Measurements from ENCODE around the gene ADAMTSL2. TPM values are rescaled to one million over a fixed set of nuclear protein-coding genes. Genes with fewer than 3 reads are reported as not detected.

ADAMTSL2 gene
- polyA plus RNA-seq, 1 donor: 1.2 TPM

DNA sequence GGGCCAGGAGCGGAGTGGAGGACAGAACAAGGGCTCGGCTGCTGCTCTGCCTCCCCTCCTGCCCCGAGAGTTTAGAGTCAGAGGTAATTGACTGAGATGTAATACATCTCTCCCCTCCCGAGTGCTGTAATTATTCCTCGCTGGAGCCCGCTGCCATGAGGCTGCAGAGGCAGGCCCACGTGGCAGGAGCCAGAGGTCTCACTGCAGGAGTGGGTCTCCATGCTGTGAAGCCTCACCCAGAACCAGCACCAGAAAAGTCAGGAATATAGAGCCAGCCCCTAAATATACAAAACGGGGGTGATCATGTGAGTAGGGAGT is 72.2 kb downstream of the ADAMTSL2 start:
- no peak for DNase-seq

DNA sequence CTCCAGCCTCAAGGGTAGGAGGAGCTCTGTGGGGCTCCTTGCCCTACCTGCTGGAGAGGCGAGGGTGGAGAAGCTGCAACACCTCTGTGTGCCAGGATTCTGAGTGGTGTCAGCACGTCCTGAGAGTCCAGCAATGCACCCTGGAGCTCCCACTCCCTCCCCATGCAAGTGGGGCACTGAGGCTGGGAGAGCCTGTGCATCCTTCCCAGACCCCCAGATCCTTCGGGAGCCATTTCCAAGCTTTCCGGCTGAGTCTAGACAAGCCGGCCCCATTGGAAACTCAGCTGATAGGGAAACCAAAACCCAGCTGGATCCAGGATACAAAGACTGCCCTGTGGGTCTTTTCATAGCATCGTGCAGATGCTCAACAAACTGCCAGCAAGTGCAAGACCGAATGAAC is 72.9 kb downstream of the ADAMTSL2 start:
- no peak for DNase-seq

DNA sequence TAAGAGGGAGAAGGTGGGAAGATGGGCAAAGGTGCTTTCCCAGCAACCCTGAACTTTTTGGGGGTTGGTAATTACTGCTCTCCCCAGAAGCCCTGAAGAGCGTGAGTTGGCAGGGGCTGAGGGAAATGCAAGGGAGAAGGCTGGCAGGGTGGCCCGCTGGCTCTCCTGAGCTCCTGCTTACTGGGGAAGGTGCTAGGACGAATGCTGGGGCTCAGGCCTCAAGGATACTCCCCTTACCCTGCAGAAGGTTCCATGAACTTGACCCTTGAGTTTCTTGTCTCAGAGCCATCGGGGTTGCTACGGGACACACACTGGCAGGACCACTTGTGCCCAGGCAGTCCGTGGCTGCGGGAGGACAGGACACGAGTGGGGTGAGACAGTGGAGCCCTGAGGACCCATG is 73.5 kb downstream of the ADAMTSL2 start:
- no peak for DNase-seq

DNA sequence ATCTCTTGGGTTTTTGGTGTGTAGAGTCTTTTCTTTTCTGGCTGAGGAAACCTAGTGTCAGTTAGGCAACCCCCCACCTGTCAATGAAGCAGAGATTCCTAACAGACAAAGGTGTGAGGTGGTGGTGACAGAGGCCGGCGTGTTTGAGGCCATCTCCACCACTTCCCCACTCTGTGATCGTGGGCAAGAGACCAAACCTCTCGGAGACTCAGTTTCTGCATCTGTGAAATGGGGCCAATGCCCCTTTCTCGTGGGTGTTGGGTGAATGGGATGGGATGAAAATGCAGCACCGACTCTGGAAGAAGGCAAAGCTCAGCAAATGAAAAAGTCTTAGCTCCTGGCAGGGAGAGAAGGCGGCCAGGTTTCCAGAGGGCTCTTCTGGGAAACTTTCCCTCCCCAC is 73.9 kb downstream of the ADAMTSL2 start:
- DNase-seq: no peak

DNA sequence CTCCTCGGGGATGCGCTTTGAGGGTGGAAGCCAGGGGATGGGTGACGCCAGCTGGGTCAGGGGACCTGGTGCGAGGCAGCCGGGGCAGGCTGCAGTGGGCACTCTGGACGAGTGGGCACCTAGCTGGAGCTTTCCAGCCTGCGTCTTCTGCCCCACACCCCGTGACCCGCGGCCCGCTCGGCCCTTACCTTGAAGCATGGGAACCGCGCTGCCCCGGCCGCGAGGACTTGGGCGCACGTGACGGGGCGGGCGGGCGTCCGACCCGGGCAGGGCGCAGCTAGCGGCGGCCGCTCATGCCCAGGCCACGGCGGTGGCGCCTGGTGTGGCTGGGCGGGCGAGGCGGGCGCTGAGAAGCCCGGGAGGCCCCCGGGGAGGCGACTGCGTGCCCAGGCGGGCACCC is 74.4 kb downstream of the ADAMTSL2 start:
- DNase-seq: no peak

DNA sequence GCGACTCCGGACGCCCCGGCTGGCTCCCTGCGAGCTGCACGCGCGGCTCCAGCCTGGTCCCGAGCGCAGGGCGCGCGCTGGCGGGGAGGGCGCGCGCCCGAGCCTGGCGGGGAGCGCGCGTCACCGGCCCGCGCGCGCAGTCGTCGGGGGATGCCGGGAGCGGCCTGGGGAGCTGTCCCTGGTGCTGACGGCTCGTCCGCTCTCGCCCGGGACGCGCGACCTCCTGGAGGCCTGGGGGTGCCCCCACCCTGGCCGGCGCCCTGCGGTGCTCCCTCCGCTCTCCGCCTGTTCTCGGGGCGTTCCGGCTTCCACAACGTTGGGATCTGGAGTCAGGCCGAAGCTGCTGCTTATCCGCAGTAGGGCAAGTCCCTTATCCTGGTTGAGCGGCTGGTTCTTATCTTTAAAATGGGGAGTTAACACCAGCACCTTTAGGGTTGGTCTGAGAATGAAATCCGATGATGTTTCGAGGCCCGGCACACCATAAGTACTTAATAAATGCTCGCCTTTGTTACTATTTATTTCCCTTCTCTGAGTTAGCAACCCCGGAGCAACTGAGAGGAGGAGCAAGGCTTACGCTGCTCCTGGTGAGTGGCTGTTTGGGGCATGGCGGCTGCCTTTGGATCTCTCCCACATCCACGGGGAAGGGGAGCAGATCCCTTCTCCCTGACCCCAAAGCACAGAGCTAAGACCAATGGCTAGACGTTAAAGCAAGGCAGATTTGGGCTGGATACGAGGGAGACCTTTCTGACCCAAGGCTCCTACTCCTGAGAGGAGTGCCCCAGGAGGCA is 75.0 kb downstream of the ADAMTSL2 start, which contains the start of gene FAM163B:
TSS of gene FAM163B (minus strand) at position 79 of the 788 bp plus-strand sequence. CDS start 29,166 bp downstream, outside the sequence.
- peak; percentile 66 for DNase-seq

DNA sequence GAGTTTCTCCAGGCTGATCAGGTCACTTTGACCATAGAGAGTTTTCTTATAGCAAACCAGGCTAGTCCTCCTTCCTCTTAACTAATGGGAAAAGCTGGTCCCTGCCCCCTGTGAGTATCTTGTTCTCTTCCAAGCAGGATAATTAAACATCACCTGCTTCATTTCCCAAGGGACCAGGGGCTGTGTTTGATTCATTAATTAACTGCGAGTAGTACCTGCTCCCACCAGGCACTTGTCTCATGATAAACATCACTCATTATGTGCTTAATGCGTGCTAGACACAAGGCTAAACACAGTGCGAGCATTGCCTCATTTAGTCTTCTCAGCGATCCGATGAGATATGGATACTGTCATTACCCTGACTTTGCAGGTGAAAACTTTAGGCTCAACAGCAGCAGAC is 76.3 kb downstream of the ADAMTSL2 start:
- no peak for DNase-seq

DNA sequence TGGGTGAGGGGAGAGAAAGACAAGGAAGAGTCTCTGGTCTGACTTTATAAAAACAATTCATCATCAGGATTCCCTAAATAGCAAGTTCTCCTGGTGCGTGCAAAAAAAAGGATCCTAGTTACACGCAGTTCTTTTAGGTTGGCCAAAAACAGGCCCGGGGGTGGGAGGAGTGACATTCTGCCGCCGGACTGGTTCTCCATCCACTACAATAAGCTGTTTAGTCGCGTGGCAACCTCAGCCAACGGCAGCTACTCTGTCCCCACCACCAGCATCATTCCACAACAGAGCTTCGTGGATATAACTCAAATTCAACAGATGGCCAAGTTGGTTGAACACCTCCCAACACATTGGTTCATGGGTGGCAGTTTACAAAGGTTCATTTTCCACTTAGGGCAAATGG is 77.5 kb downstream of the ADAMTSL2 start:
- no peak for DNase-seq

DNA sequence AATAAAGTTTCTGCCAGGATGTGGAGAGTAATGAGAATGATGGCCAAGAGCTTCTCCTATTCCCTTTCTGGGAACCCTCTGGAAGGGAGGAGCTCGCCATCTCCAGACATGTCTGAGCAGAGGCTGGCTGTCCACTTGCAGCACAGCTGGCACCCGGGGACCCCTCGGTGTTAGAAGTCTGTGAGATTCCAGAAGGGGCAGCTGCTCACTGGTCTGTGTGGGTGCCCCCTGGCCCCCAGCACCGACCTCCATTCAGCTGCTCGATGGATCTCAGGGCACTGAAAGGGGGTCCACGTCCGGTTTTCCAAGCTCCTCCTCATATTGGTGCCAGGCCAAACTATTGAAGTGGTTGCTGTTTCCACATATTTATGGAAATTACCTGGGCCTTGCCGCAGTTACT is 78.3 kb downstream of the ADAMTSL2 start:
- no peak for DNase-seq

DNA sequence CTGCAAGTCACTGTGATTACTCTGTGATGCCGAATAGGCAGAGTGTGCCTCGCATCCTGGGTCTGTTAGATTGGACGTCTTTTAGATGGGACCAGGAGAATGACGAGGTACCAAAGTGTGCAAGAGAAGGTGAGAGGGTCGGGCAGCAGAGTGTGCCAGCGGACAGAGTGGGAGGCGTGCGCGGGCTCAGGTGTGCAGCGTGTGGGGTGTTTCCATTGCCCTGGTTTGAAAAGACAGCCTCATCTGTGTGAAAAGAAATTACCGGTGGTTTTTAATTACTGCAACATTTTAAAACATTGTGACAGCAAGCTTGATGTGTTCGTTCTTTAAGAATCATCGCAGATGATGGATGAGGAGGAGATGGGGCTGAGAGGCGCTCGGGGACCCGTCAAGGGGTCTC is 78.9 kb downstream of the ADAMTSL2 start:
- no peak for DNase-seq

DNA sequence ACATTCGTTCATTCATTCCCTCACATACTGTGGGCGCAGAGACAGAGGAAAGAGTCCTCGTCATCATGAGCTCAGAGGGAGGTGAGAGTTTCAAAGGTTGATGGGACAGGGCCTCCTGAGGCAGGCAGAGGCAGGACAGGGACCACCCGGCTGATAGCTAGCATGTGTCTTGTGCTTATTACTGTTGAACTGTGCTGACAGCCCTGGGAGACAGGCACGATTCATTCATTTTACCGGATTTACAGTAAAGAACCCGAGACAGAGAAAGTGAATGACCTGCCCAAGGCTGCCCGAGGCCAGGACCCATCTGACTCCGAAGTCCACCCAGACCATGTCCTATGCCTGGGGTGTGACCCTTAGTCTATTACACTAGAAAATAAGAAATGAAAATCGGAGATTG is 79.6 kb downstream of the ADAMTSL2 start:
- DNase-seq: no peak

DNA sequence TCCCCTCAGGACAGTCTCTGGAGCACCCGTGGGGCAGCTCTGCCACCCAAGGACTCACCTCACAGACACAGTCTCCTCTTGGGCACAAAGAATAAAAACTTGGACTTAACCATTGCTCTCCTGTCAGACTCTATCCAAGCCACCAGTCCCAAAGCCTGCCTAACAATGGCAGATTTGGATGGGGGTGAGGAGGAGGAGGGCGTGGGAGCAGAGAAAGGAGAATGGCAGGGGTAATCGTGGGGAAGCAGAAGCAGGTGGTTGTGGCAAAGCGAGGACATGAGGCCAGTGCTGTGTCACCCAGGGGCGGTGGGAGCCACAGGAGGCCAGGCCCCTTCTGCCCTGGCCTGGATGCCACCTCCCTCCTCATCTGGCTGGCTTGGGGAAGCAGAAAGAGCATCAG is 80.2 kb downstream of the ADAMTSL2 start:
- DNase-seq: no peak

DNA sequence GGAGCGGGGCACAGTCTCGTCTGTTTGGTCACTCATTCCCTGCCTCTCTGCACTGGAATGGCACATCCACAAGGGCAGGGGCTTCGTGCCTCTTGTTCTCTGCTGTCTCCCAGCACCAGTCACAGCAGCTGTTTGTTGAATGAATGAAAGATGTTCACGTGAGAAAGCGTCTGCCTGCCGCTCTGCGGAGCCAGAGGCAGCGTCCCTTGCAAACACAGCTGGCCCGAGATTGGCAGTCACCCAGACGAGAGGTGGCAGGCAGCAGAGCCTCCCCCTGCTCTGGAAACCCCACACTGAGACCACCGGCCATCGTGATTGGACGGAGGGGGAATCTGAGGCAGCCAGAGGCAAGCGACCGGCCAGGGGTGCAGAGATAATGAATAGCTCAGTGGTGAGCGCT is 80.7 kb downstream of the ADAMTSL2 start:
- DNase-seq: no peak

DNA sequence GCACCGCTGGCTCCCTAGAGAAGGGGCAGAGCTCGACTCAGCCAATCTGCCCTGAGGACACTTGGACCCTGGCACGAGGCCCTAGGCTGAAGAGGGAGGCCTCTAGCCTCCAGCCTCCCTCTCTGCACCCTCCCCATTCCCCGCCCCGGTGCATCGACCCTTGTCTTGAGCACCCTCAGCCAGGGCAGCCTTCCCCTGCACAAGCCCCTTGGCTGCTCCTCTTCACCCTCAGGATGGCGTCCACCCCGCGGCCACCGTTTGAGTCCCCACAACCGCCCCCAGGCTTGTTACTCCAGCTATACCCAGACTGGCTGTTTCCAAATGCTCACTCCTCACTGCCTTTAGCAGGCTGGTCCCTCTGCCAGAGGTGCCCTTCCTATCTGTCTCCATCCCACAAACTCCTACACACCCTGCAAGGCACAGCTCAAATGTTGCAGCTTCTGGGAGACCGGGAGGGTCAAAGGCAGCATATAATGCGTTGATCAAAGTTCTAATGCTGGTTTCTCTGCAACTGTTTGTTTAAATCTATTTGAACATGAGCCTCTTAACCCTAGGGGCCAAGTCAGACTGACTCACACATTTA is 81.2 kb downstream of the ADAMTSL2 start:
- DNase-seq: no peak

DNA sequence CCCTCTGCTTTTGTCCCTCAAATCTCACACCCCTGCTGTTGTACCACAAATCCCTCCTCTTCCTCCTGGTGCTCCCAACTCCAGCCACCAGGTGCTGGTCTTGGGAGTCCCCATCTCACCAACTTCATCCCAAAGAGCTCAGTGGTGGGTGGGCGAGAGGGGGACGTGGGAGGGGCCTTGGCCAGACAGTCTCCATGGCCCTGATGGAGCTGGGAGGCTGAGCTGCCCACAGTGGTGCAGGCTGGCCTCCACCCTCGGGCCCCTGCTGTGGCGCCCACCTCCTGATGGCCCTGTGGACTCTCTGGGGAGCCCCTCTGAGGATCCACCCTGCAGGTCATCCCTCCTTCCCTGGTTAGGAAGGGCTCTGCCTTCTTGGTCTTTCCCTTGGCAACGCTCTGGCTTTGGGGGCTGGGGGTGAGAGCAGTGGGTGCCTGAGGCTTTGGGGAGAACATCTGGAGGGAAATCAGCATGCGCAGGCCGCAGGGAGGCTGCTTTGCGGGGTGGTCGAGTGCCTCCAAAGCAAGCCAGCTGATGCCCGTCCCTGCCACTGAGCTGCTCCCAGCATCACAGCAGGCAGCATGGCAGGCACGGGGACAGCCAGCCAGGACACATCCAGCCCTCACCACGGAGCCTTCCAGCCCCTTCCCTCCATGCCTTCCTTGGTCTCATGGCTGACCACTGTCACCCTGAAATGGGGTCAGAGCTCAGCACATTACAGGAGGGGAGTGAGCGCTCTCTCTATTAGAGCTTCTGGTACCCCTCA is 82.3 kb downstream of the ADAMTSL2 start:
- DNase-seq: no peak

DNA sequence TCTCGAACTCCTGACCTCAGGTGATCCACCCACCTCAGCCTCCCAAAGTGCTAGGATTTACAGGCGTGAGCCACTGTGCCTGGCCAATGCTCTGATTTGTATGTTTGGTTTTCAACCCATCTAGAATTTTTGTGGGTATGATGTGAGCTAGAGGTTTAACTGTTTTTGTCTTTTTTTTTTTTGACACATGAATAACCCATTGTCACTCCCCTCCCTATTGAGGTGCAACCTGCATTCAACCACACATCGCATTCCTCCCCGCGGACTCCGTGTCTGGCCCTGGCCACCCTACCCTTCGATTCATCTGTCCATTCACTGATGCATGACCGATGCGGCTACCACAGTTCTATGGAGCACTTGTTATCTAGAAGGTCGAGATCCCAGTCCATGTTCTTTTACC is 84.2 kb downstream of the ADAMTSL2 start:
- no peak for DNase-seq

DNA sequence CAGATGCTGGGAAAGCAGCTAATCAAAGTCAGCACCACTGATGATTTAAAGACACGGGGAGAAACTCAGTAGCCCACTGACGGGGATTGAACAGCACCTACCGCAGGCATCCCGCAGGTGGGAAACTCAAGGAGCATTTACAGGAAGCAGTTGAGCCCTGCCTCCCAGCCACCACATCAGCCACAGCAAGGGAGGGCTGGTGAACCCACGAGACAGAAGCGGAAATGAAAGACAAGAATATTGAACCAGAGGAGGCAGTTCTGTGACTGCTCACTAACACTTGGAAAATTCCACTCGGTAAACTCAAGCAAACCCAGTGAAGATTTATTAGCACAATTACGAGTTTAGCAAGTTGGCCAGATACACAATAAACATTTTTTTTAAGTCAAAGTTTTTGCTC is 85.3 kb downstream of the ADAMTSL2 start:
- DNase-seq: no peak

DNA sequence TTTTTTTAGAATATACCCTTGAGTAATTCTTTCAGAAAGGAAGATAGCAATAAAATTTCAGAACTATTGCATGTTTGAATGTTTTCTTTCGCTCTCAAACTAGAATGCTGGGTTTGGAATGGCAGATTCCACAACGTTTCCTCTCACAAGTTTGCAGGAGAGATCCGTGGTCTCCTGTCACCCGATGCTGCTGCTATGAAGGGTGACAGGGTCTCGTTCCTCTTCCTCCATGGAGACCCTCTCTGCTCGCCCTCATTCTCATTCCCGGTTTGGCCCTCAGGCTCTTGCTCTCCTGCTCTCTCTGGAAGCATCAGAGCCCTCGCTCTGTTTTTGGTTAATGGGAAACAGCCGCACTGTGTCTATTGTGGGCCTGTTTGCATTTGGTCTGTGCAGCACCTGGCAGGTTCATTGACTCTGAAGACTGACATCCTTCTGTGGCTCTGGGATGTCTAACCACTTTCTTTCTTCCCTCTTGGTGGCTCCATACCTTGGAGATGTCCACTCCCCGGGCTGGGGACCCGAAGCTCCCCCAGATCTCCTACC is 87.3 kb downstream of the ADAMTSL2 start:
- DNase-seq: no peak

DNA sequence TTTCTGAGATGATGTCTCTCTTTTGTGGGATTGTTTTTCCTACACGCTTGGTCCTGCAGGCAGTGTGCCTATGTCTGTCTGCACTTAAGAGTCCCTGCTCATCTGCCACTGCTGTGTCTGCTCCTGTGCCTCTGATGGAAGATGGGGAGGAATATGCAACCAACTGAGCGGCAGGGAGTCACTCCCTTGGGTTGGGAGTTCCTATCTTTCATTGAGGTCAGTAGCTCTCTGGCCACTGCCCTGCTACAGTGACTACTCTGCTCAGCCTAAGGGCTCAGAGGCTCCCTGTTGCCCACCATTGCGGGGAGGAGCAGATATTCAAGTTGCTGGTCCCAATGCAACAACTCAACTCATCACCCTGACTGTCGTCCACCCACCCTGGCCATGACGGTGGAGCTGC is 88.1 kb downstream of the ADAMTSL2 start:
- DNase-seq: no peak

Data from left kidney (tissue), 2 donors.